Loucy (cell line): ENCODE data around the gene HMGXB3.

Source experiments
- H2AFZ ChIP-seq: fragments of 200-600 bp; sonication (generic); 2 replicates; pipeline ENCODE4 v1.6.0; 2016; ENCODE audit warnings: antibody characterized with exemption, mild to moderate bottlenecking, low read length, moderate library complexity
- H3F3A ChIP-seq: fragments of 200-600 bp; 2 replicates; pipeline ENCODE4 v1.6.0; 2016; ENCODE audit warnings: antibody characterized with exemption, low read depth, mild to moderate bottlenecking
- H3K27me3 ChIP-seq: fragments of 200-600 bp; sonication (generic); 2 replicates; pipeline ENCODE4 v1.6.1; 2014; ENCODE audit warnings: low read length, mild to moderate bottlenecking; ENCODE audit not compliant: insufficient read depth, poor library complexity, severe bottlenecking
- H3K36me3 ChIP-seq: fragments of 200-600 bp; sonication (generic); 2 replicates; pipeline ENCODE4 v1.6.1; 2016; ENCODE audit warnings: low read length; ENCODE audit not compliant: insufficient read depth
- H3K4me1 ChIP-seq: fragments of 200-600 bp; sonication (generic); 2 replicates; pipeline ENCODE4 v1.5.1; 2014; ENCODE audit warnings: low read length, mild to moderate bottlenecking; ENCODE audit not compliant: insufficient read depth, poor library complexity, severe bottlenecking
- H3K4me2 ChIP-seq: fragments of 200-600 bp; sonication (generic); 2 replicates; pipeline ENCODE4 v1.6.0; 2014; ENCODE audit warnings: antibody characterized with exemption, low read length, low read depth, mild to moderate bottlenecking; ENCODE audit not compliant: poor library complexity, severe bottlenecking
- H3K4me3 ChIP-seq: fragments of 200-600 bp; sonication (generic); 2 replicates; pipeline ENCODE4 v1.5.1; 2014; ENCODE audit warnings: low read length, mild to moderate bottlenecking, mixed read lengths; ENCODE audit not compliant: poor library complexity, severe bottlenecking
- H3K79me2 ChIP-seq: fragments of 200-600 bp; sonication (generic); 2 replicates; pipeline ENCODE4 v1.6.1; 2014; ENCODE audit warnings: low read length; ENCODE audit not compliant: insufficient read depth
- H3K9ac ChIP-seq: fragments of 200-600 bp; sonication (generic); 2 replicates; pipeline ENCODE4 v1.6.0; 2014; ENCODE audit warnings: mild to moderate bottlenecking, low read depth, low read length, moderate library complexity; ENCODE audit not compliant: poor library complexity, severe bottlenecking
- H3K9me2 ChIP-seq: fragments of 200-600 bp; sonication (generic); replicated peaks from 2 replicates; pipeline ENCODE4 v1.6.1; 2016; ENCODE audit warnings: low read depth, low read length, mixed read lengths
- H3K9me3 ChIP-seq: fragments of 200-600 bp; sonication (generic); 2 replicates; pipeline ENCODE4 v1.6.1; 2014; ENCODE audit warnings: mild to moderate bottlenecking, antibody characterized with exemption, low read length, low read depth; ENCODE audit not compliant: insufficient read depth
- H4K20me1 ChIP-seq: fragments of 200-600 bp; sonication (generic); 2 replicates; pipeline ENCODE4 v1.6.0; 2014; ENCODE audit warnings: antibody characterized with exemption, low read length, mild to moderate bottlenecking; ENCODE audit not compliant: insufficient read depth, poor library complexity, severe bottlenecking
- CTCF ChIP-seq: fragments of 200-600 bp; sonication (generic); conservative IDR thresholded peaks from 2 replicates; pipeline ENCODE4 v1.5.1; 2014; ENCODE audit warnings: mild to moderate bottlenecking, antibody characterized with exemption, low read length
- EZH2phosphoT487 ChIP-seq: fragments of 200-600 bp; IDR thresholded peaks from 2 replicates; pipeline ENCODE4 v1.6.1; 2018; ENCODE audit warnings: antibody characterized with exemption, mild to moderate bottlenecking, moderate library complexity, borderline replicate concordance

Gene HMGXB3

DNA sequence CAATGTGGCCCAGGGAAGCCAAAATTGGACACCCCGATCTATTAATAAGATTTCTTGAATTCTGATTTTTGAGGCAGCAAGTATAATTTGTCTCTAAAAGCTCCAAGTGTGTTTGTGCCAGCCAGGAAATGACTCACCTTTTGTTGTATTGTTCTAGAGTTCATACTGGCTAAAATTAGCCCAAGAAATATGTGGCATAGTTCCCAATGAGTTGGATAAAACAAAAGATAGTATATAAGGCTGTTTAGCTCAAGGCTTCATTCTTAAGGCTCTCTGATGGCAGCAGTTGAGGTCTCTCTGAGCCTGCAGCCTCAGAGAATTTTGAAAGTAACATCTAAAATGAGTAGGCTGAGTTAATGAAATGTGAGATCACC, 21.6 kb downstream of the HMGXB3 start:
- H3K9me2 ChIP-seq, result no peaks in the 10 kb centered on the region
- H3K36me3 ChIP-seq, result peaks cover 92% of the 10 kb centered on the region
- no peak overlapping the region for H3K4me2 ChIP-seq
- no peaks in the 10 kb centered on the region for H4K20me1 ChIP-seq
- no peaks in the 10 kb centered on the region for H3K9me3 ChIP-seq
- no peak overlapping the region for H3K9ac ChIP-seq
- H3K4me3 ChIP-seq, result no peak overlapping the region
- no peak overlapping the region for H2AFZ ChIP-seq
- no peaks in the 10 kb centered on the region for H3F3A ChIP-seq
- TF ChIP-seq EZH2phosphoT487, result no peak
- no peak for TF ChIP-seq CTCF
- no peaks in the 10 kb centered on the region for H3K4me1 ChIP-seq
- no peaks in the 10 kb centered on the region for H3K79me2 ChIP-seq
- H3K27me3 ChIP-seq, result no peaks in the 10 kb centered on the region

- no peak overlapping the region for H3K4me3 ChIP-seq
- no peak overlapping the region for H3K9ac ChIP-seq
- H3K4me1 ChIP-seq, result no peaks in the 10 kb centered on the region
- H3F3A ChIP-seq, result no peaks in the 10 kb centered on the region
- TF ChIP-seq EZH2phosphoT487 (no peak), CTCF (no peak)
- H3K79me2 ChIP-seq, result no peaks in the 10 kb centered on the region
- no peak overlapping the region for H3K4me2 ChIP-seq
- H3K27me3 ChIP-seq, result no peaks in the 10 kb centered on the region
- no peaks in the 10 kb centered on the region for H4K20me1 ChIP-seq
- peaks cover 92% of the 10 kb centered on the region for H3K36me3 ChIP-seq
- no peaks in the 10 kb centered on the region for H3K9me2 ChIP-seq
- no peak overlapping the region for H2AFZ ChIP-seq
- H3K9me3 ChIP-seq, result no peaks in the 10 kb centered on the region
Measured at GRCh38 chr5:150022681-150023080, 22.1 kb downstream of the HMGXB3 start.

DNA sequence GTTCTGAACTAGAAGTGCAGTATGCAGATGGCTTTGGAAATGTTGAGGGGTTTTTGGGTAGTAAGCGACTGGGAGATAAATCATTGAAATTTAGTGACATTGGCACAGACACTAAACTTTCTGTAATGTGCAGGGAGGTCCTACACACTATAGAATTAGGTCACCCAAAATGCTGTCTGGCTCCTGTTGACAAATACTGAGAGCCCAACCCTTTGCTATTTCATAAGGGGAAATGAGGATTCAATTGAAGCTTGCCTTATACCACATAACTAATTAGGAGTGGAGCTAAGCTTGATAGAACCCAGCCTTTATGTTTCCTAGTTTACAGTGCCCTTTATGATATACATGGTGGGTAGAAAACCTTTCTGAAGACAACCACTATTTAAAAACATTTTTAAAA, 22.6 kb downstream of the HMGXB3 start:
- TF ChIP-seq EZH2phosphoT487 (no peak), CTCF (no peak)
- H4K20me1 ChIP-seq, result no peaks in the 10 kb centered on the region
- H3F3A ChIP-seq, result no peaks in the 10 kb centered on the region
- H3K79me2 ChIP-seq, result no peaks in the 10 kb centered on the region
- no peak overlapping the region for H3K4me3 ChIP-seq
- H3K4me1 ChIP-seq, result no peaks in the 10 kb centered on the region
- peaks cover 92% of the 10 kb centered on the region for H3K36me3 ChIP-seq
- H3K4me2 ChIP-seq, result no peak overlapping the region
- H2AFZ ChIP-seq, result no peak overlapping the region
- H3K9me2 ChIP-seq, result no peaks in the 10 kb centered on the region
- no peaks in the 10 kb centered on the region for H3K9me3 ChIP-seq
- no peak overlapping the region for H3K9ac ChIP-seq
- no peaks in the 10 kb centered on the region for H3K27me3 ChIP-seq
